A549 (cell line): ENCODE results near the gene ADTRP. TPM values are rescaled to one million over a fixed set of nuclear protein-coding genes. Genes with fewer than 3 reads are reported as not detected.

ENCODE experiments used
- ATAC-seq, 2 experiments: fragments of 200-7000 bp in 1 of 2; fragments of >200 bp in 1 of 2; cut with Nextera tagmentation in 1 of 2; cut with Tn5 transposase in 1 of 2; 3 replicates each; pipeline versions ENCODE4 v1.8.0 to v1.9.1; 2018 to 2020; ENCODE audit warnings: mild to moderate bottlenecking in 1 of 2, moderate library complexity in 1 of 2
- CTCF ChIA-PET: fragments of 300-600 bp; sonication (Branson Sonifier 250); formaldehyde crosslinking; extraction: SDS; loops from one replicate; lab custom pipeline; 2021; ENCODE audit warnings: antibody characterized with exemption, inconsistent platforms; lab: Yijun Ruan, JAX
- POLR2A ChIA-PET: fragments of 350-600 bp; formaldehyde crosslinking; extraction: SDS; loops from one replicate; lab custom pipeline; 2021; ENCODE audit warnings: antibody characterized with exemption, inconsistent platforms; lab: Yijun Ruan, JAX
- DNase-seq, 2 experiments: peaks; one replicate each; pipeline versions ENCODE4 v3.0.0 to v3.0.0-alpha.2; 2011 to 2016; ENCODE audit warnings: low read depth in 1 of 2, low spot score in 1 of 2
- FAIRE-seq: peaks from 2 replicates; lab custom pipeline; 2011; peaks lifted over from hg19 to GRCh38; lab: Jason Lieb, UNC
- H3K27ac ChIP-seq, 2 experiments: fragments of >200 bp; sonication (Bioruptor Twin); formaldehyde crosslinking; 3 replicates each; pipeline ENCODE4 v1.5.1; 2016 to 2017
- H3K4me1 ChIP-seq: fragments of >200 bp; sonication (Bioruptor Twin); formaldehyde crosslinking; 3 replicates; pipeline ENCODE4 v1.6.1; 2016
- H3K4me2 ChIP-seq: fragments of >200 bp; sonication (Bioruptor Twin); formaldehyde crosslinking; 3 replicates; pipeline ENCODE4 v1.6.1; 2016
- H3K4me3 ChIP-seq: fragments of >200 bp; sonication (Bioruptor Twin); formaldehyde crosslinking; 3 replicates; pipeline ENCODE4 v1.5.1; 2016
- H3K9me3 ChIP-seq: fragments of >200 bp; sonication (Bioruptor Twin); formaldehyde crosslinking; 3 replicates; pipeline ENCODE4 v1.6.1; 2016
- BHLHE40 ChIP-seq: IDR thresholded peaks from 2 replicates; pipeline ENCODE4 v1.6.1; 2012; ENCODE audit warnings: low read depth, low read length, inconsistent platforms
- EHF ChIP-seq: fragments of 250-450 bp; sonication (Bioruptor Pico); IDR thresholded peaks from 2 replicates; pipeline ENCODE4 v1.5.0; 2020; ENCODE audit warnings: mild to moderate bottlenecking
- ESRRA ChIP-seq: fragments of 150-350 bp; IDR thresholded peaks from 2 replicates; pipeline ENCODE4 v1.6.1; 2014; ENCODE audit warnings: mild to moderate bottlenecking, low read length, borderline replicate concordance
- FOXS1 ChIP-seq: fragments of 250-450 bp; sonication (Bioruptor Pico); IDR thresholded peaks from 2 replicates; pipeline ENCODE4 v1.5.0; 2020; ENCODE audit warnings: mild to moderate bottlenecking, moderate library complexity
- HDAC2 ChIP-seq: fragments of 200-600 bp; sonication (generic); IDR thresholded peaks from 2 replicates; pipeline ENCODE4 v1.6.1; 2016
- HEYL ChIP-seq: fragments of 250-450 bp; sonication (Bioruptor Pico); IDR thresholded peaks from 2 replicates; pipeline ENCODE4 v1.8.0; 2021; ENCODE audit warnings: mild to moderate bottlenecking, moderate library complexity
- HOXA7 ChIP-seq: fragments of 250-450 bp; sonication (Bioruptor Pico); IDR thresholded peaks from 2 replicates; pipeline ENCODE4 v1.5.0; 2020; ENCODE audit warnings: mild to moderate bottlenecking, moderate library complexity
- HOXB5 ChIP-seq: fragments of 250-450 bp; sonication (Bioruptor Pico); IDR thresholded peaks from 2 replicates; pipeline ENCODE4 v1.5.0; 2020; ENCODE audit warnings: mild to moderate bottlenecking, moderate library complexity
- JUN ChIP-seq, 2 experiments: fragments of >200 bp; sonication (Bioruptor Twin); formaldehyde crosslinking; IDR thresholded peaks; 2 replicates in 1 of 2; 3 replicates in 1 of 2; pipeline ENCODE4 v1.6.1; 2016 to 2017
- KDM1A ChIP-seq: fragments of 200-600 bp; sonication (generic); IDR thresholded peaks from 2 replicates; pipeline ENCODE4 v1.6.1; 2016; ENCODE audit warnings: low read depth, mild to moderate bottlenecking
- MAFK ChIP-seq: fragments of 450-650 bp; IDR thresholded peaks from 2 replicates; pipeline ENCODE4 v1.6.1; 2014; ENCODE audit not compliant: partially characterized antibody
- MYC ChIP-seq: IDR thresholded peaks from 2 replicates; pipeline ENCODE4 v1.6.1; 2012; ENCODE audit warnings: mild to moderate bottlenecking, inconsistent platforms, low read length, improper control_type of control experiment, borderline replicate concordance
- NFE2L2 ChIP-seq: fragments of 150-350 bp; conservative IDR thresholded peaks from 2 replicates; pipeline ENCODE4 v1.6.1; 2014; ENCODE audit warnings: low read length
- NPAS2 ChIP-seq: fragments of 250-450 bp; sonication (Bioruptor Pico); IDR thresholded peaks from 2 replicates; pipeline ENCODE4 v1.8.0; 2022; ENCODE audit warnings: mild to moderate bottlenecking, moderate library complexity, borderline replicate concordance
- NR3C1 ChIP-seq: fragments of >200 bp; sonication (Bioruptor Twin); formaldehyde crosslinking; IDR thresholded peaks from 3 replicates; pipeline ENCODE4 v1.6.1; 2017
- POLR2A ChIP-seq: IDR thresholded peaks from 2 replicates; pipeline ENCODE4 v1.6.1; 2012; ENCODE audit warnings: mild to moderate bottlenecking, low read length
- POLR2AphosphoS2 ChIP-seq: conservative IDR thresholded peaks from 2 replicates; pipeline ENCODE4 v1.6.1; 2012; ENCODE audit warnings: low read length, improper control_type of control experiment, inconsistent platforms
- RAD21 ChIP-seq, 2 experiments: fragments of >200 bp in 1 of 2; sonication (Bioruptor Twin) in 1 of 2; formaldehyde crosslinking in 1 of 2; IDR thresholded peaks in 1 of 2; conservative IDR thresholded peaks in 1 of 2; 2 replicates in 1 of 2; 3 replicates in 1 of 2; pipeline ENCODE4 v1.6.1; 2012 to 2018; ENCODE audit warnings: inconsistent platforms in 1 of 2
- RARB ChIP-seq: fragments of 250-450 bp; sonication (Bioruptor Pico); IDR thresholded peaks from 2 replicates; pipeline ENCODE4 v1.8.0; 2021; ENCODE audit warnings: mild to moderate bottlenecking, moderate library complexity
- RFX5 ChIP-seq: fragments of 450-650 bp; IDR thresholded peaks from 2 replicates; pipeline ENCODE4 v1.7.1; 2014; ENCODE audit warnings: antibody characterized with exemption, mild to moderate bottlenecking, moderate library complexity
- SMC3 ChIP-seq: fragments of >200 bp; sonication (Bioruptor Twin); formaldehyde crosslinking; IDR thresholded peaks from 3 replicates; pipeline ENCODE4 v1.6.1; 2018; ENCODE audit warnings: inconsistent platforms
- TFCP2L1 ChIP-seq: fragments of 250-450 bp; sonication (Bioruptor Pico); IDR thresholded peaks from 2 replicates; pipeline ENCODE4 v1.5.0; 2021; ENCODE audit warnings: mild to moderate bottlenecking
- ZNF302 ChIP-seq: fragments of 250-450 bp; sonication (Bioruptor Pico); IDR thresholded peaks from 2 replicates; pipeline ENCODE4 v1.9.0; 2021; ENCODE audit warnings: inconsistent platforms, mild to moderate bottlenecking, moderate library complexity
- ZSCAN20 ChIP-seq: fragments of 250-450 bp; sonication (Bioruptor Pico); IDR thresholded peaks from 2 replicates; pipeline ENCODE4 v1.8.0; 2022; ENCODE audit warnings: mild to moderate bottlenecking, moderate library complexity
- WGBS: methylation state at CpG from one replicate; pipeline ENCODE4 v1.1.6; 2017; ENCODE audit errors: missing lambda C conversion rate; 5-methylcytosine and 5-hydroxymethylcytosine counted together
- polyA plus RNA-seq, 4 experiments: library from polyadenylated mRNA; depleted of rRNA in 3 of 4; stranded (reverse); fragments of >200 nt; fragmentation: RNase III in 1 of 4; extraction: RNeasy Plus Mini Kit Qiagen cat#74134 plus additional on column Dnase treatment in 1 of 4; gene quantifications; 2 replicates in 3 of 4; 3 replicates in 1 of 4; pipeline ENCODE4 v1.2.3, GENCODE V29; 2011 to 2017
- TF ChIP-seq, protein P1 (sequence below): fragments of 150-350 bp; IDR thresholded peaks from 2 replicates; pipeline ENCODE4 v1.6.1; 2014; ENCODE audit warnings: low read depth, mild to moderate bottlenecking, low read length
- TF ChIP-seq, protein P2 (sequence below): fragments of 200-600 bp; sonication (generic); IDR thresholded peaks from 2 replicates; pipeline ENCODE4 v1.6.1; 2016; ENCODE audit warnings: antibody characterized with exemption, mild to moderate bottlenecking, moderate library complexity
- TF ChIP-seq, protein P3 (sequence below): IDR thresholded peaks from 2 replicates; pipeline ENCODE4 v1.6.1; 2012; ENCODE audit warnings: low read depth, borderline replicate concordance
- TF ChIP-seq, protein P4 (sequence below): fragments of 250-450 bp; sonication (Bioruptor Pico); IDR thresholded peaks from 2 replicates; pipeline ENCODE4 v1.5.0; 2021; ENCODE audit warnings: mild to moderate bottlenecking, moderate library complexity, borderline replicate concordance

ADTRP gene
- polyA plus RNA-seq, 2 of the 4 experiments (the other 2 are of a cell fraction), result 0.57 to 0.59 TPM

- DNase-seq, result no peak
- Histone ChIP-seq H3K4me3 (no peak overlapping the region), H3K4me2 (no peak overlapping the region), H3K27ac (no peak overlapping the region), H3K4me1 (no peaks in the 10 kb centered on the region), H3K9me3 (peaks cover 8% of the 10 kb centered on the region; the same call in 2 of the 3 replicates)
- no peak for FAIRE-seq
- WGBS, result 87% methylated on average over 2 of the region's 2 CpGs
- ChIA-PET POLR2A (no interaction called here), CTCF (no interaction called here)
- no peak for TF ChIP-seq TFCP2L1 (CRISPR knock-in tag)
- no peak for TF ChIP-seq KDM1A
- no peak for TF ChIP-seq ZNF302
- TF ChIP-seq RARB (CRISPR knock-in tag), result no peak
- TF ChIP-seq ZSCAN20, result no peak
- no peak for TF ChIP-seq HDAC2
- TF ChIP-seq HOXB5 (CRISPR knock-in tag), result no peak
- TF ChIP-seq FOXS1 (CRISPR knock-in tag), result no peak
- no peak for TF ChIP-seq BHLHE40
- TF ChIP-seq MAFK, result no peak
- no peak for TF ChIP-seq EHF
- ATAC-seq, result no peak
Observed at GRCh38 chr6:11679099-11679498, 99.5 kb downstream of the ADTRP start.

- Histone ChIP-seq H3K4me1 (no peaks in the 10 kb centered on the region), H3K4me2 (no peak overlapping the region), H3K27ac (no peak overlapping the region), H3K4me3 (no peak overlapping the region), H3K9me3 (peaks cover 9% of the 10 kb centered on the region; the same call in 1 of the 3 replicates)
- no peak for DNase-seq
- FAIRE-seq, result no peak
- 93% methylated on average over 2 of the region's 2 CpGs for WGBS
- ChIA-PET POLR2A (no interaction called here), CTCF (no interaction called here)
- ATAC-seq, result no peak
- no peak for TF ChIP-seq POLR2AphosphoS2
- no peak for TF ChIP-seq NFE2L2
- no peak for TF ChIP-seq HOXA7 (CRISPR knock-in tag)
- TF ChIP-seq, protein P1, sequence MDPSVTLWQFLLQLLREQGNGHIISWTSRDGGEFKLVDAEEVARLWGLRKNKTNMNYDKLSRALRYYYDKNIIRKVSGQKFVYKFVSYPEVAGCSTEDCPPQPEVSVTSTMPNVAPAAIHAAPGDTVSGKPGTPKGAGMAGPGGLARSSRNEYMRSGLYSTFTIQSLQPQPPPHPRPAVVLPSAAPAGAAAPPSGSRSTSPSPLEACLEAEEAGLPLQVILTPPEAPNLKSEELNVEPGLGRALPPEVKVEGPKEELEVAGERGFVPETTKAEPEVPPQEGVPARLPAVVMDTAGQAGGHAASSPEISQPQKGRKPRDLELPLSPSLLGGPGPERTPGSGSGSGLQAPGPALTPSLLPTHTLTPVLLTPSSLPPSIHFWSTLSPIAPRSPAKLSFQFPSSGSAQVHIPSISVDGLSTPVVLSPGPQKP, result no peak
- no peak for TF ChIP-seq RFX5
- no peak for TF ChIP-seq BHLHE40
- TF ChIP-seq HDAC2, result no peak
- TF ChIP-seq ESRRA, result no peak
- no peak for TF ChIP-seq SMC3
Observed at GRCh38 chr6:11675601-11676000, 103.0 kb downstream of the ADTRP start.

DNA sequence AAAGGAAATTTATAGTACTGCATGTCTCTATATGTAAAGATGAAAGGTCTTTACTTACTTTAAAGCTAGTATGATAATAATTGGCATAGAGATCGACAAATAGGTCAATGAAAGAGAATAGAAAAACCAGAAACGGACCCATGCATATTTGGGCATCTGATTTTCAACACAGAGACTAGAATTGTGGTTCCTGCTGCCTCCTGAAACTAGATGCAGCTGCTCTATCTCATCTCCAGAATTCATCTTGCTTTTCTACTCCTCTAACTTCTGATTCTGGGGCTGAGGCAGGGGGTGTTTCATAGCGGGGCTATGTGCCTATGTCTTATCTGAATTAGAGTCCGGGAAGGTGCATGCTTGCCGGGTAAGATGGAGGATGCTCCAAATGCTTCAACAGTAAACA lies 105.9 kb downstream of the ADTRP start:
- 76% methylated on average over 5 of the region's 5 CpGs for WGBS
- no peak overlapping the region for H3K4me3 ChIP-seq
- POLR2A ChIA-PET, result no interaction called here
- H3K9me3 ChIP-seq, result 0 out of 3 replicates have a peak, but pooled peaks cover 4% of the 10 kb centered on the region
- FAIRE-seq, result no peak
- TF ChIP-seq, protein P2, sequence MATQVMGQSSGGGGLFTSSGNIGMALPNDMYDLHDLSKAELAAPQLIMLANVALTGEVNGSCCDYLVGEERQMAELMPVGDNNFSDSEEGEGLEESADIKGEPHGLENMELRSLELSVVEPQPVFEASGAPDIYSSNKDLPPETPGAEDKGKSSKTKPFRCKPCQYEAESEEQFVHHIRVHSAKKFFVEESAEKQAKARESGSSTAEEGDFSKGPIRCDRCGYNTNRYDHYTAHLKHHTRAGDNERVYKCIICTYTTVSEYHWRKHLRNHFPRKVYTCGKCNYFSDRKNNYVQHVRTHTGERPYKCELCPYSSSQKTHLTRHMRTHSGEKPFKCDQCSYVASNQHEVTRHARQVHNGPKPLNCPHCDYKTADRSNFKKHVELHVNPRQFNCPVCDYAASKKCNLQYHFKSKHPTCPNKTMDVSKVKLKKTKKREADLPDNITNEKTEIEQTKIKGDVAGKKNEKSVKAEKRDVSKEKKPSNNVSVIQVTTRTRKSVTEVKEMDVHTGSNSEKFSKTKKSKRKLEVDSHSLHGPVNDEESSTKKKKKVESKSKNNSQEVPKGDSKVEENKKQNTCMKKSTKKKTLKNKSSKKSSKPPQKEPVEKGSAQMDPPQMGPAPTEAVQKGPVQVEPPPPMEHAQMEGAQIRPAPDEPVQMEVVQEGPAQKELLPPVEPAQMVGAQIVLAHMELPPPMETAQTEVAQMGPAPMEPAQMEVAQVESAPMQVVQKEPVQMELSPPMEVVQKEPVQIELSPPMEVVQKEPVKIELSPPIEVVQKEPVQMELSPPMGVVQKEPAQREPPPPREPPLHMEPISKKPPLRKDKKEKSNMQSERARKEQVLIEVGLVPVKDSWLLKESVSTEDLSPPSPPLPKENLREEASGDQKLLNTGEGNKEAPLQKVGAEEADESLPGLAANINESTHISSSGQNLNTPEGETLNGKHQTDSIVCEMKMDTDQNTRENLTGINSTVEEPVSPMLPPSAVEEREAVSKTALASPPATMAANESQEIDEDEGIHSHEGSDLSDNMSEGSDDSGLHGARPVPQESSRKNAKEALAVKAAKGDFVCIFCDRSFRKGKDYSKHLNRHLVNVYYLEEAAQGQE, result no peak
- TF ChIP-seq JUN (IDR thresholded peaks at IDR 0.05), result no peak
- no peak for TF ChIP-seq RARB (CRISPR knock-in tag)
- TF ChIP-seq, protein P3, sequence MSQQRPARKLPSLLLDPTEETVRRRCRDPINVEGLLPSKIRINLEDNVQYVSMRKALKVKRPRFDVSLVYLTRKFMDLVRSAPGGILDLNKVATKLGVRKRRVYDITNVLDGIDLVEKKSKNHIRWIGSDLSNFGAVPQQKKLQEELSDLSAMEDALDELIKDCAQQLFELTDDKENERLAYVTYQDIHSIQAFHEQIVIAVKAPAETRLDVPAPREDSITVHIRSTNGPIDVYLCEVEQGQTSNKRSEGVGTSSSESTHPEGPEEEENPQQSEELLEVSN, result no peak
- TF ChIP-seq RAD21 (conservative IDR thresholded peaks at IDR 0.05 in 1 of 2, IDR thresholded peaks at IDR 0.05 in 1 of 2), result no peak
- no peak for TF ChIP-seq HEYL (CRISPR knock-in tag)
- TF ChIP-seq NPAS2 (CRISPR knock-in tag), result no peak
- TF ChIP-seq POLR2A, result no peak
- TF ChIP-seq NR3C1, result no peak
- TF ChIP-seq HDAC2, result no peak
- no peak for TF ChIP-seq ESRRA
- no peak for TF ChIP-seq MYC
- TF ChIP-seq EHF, result no peak
- TF ChIP-seq, protein P4, sequence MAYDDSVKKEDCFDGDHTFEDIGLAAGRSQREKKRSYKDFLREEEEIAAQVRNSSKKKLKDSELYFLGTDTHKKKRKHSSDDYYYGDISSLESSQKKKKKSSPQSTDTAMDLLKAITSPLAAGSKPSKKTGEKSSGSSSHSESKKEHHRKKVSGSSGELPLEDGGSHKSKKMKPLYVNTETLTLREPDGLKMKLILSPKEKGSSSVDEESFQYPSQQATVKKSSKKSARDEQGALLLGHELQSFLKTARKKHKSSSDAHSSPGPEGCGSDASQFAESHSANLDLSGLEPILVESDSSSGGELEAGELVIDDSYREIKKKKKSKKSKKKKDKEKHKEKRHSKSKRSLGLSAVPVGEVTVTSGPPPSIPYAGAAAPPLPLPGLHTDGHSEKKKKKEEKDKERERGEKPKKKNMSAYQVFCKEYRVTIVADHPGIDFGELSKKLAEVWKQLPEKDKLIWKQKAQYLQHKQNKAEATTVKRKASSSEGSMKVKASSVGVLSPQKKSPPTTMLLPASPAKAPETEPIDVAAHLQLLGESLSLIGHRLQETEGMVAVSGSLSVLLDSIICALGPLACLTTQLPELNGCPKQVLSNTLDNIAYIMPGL (CRISPR knock-in tag), result no peak
- TF ChIP-seq SMC3, result no peak
- TF ChIP-seq, all 56 proteins: peak for 0
- no peak overlapping the region for H3K27ac ChIP-seq
- no peaks in the 10 kb centered on the region for H3K4me1 ChIP-seq
- CTCF ChIA-PET, result no interaction called here
- H3K4me2 ChIP-seq, result no peak overlapping the region
- DNase-seq, result no peak
- no peak for ATAC-seq
